ENCODE results near the gene UBXN10.

DNA sequence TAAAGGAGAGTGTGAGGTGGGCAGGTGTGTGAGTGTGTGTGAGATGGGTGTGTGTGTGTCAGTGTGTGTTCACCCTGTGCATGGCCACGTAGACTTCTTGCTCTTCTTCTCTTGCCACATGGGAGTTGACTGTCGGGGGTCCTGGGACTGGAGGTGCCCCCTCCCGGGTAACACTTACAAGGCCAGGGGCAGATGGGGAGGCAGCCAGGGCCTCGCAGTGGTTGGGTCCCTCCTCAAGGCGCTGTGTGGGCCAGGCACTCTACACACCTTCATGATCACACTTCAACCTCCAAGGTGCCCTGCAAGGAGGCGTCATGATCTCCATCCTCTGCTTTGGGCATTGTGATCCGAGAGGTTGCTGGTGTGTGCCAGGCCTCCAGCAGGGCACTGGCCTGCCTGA is 44.4 kb upstream of the UBXN10 start:
- TF ChIP-seq EP300 (IDR thresholded peaks at IDR 0.05) (no peak), POLR2A (IDR thresholded peaks at IDR 0.05) (no peak), CTCF (IDR thresholded peaks at IDR 0.05) (no peak), POLR2AphosphoS5 (IDR thresholded peaks at IDR 0.05) (no peak)
